ENCODE results near the gene PGM2L1. TPM values are rescaled to one million over a fixed set of nuclear protein-coding genes. Genes with fewer than 3 reads are reported as not detected.

PGM2L1 gene
- total and polyA plus RNA-seq, 2 of the 4 experiments (the other 2 are of a cell fraction): 0.72 to 1.8 TPM

GRCh38 chr11:74357449-74357848 lies 40.8 kb downstream of the PGM2L1 start:
- Histone ChIP-seq H2BK5ac (ENCODE audit: low read depth, low read length, poor library complexity, severe bottlenecking) (peak overlapping the region; percentile 17), H3K79me1 (ENCODE audit: low read depth in 1 of 2, low read length in 2 of 2) (no peaks in the 10 kb centered on the region), H3K9ac (ENCODE audit: low read depth, low read length) (no peak overlapping the region), H2AK5ac (ENCODE audit: low read depth, low read length) (no peak overlapping the region), H2AK9ac (replicated peaks; ENCODE audit: low read depth, low read length, poor library complexity) (no peak overlapping the region), H4K20me1 (ENCODE audit: insufficient read depth, low read length) (no peaks in the 10 kb centered on the region), H3K4me2 (ENCODE audit: low read depth, low read length) (no peak overlapping the region), H3K23ac (ENCODE audit: low read depth, low read length) (no peak overlapping the region), H3K14ac (replicated peaks; ENCODE audit: low read depth, low read length) (no peak overlapping the region), H3K27ac (ENCODE audit: insufficient read depth, low read length) (no peak overlapping the region), H3K36me3 (ENCODE audit: control insufficient read depth, insufficient read depth, low read length) (peaks cover 7% of the 10 kb centered on the region), H2BK20ac (ENCODE audit: low read depth, low read length) (no peak overlapping the region), H3K4me1 (ENCODE audit: control insufficient read depth, insufficient read depth, low read length) (no peaks in the 10 kb centered on the region), H2AFZ (replicated peaks; ENCODE audit: low read length, poor library complexity) (no peak overlapping the region), H3K27me3 (ENCODE audit: control insufficient read depth, insufficient read depth, low read length) (no peaks in the 10 kb centered on the region), H2BK120ac (ENCODE audit: low read depth, low read length) (no peak overlapping the region), H3K9me1 (ENCODE audit: insufficient read depth, low read length) (no peaks in the 10 kb centered on the region), H4K8ac (ENCODE audit: low read depth in 2 of 2, low read length in 2 of 2) (no peak overlapping the region), H3K4me3 (ENCODE audit: insufficient read depth, low read depth, low read length) (no peak overlapping the region), H3K9me3 (ENCODE audit: control insufficient read depth, insufficient read depth, low read length) (peaks cover 5% of the 10 kb centered on the region; the same call in 1 of the 2 replicates), H2BK15ac (ENCODE audit: low read depth, low read length) (no peak overlapping the region), H3K18ac (ENCODE audit: low read depth, low read length) (no peak overlapping the region), H3K4ac (ENCODE audit: low read depth, low read length) (no peak overlapping the region), H4K91ac (ENCODE audit: insufficient read depth, low read depth, low read length) (no peak overlapping the region), H4K5ac (ENCODE audit: low read depth, low read length) (no peak overlapping the region), H3K56ac (ENCODE audit: extremely low read depth, insufficient read depth, low read length) (no peak overlapping the region)
- no peak for TF ChIP-seq MAZ (IDR thresholded peaks at IDR 0.05; ENCODE audit: borderline replicate concordance, low read depth, low read length)
- no peak for TF ChIP-seq RFX5 (IDR thresholded peaks at IDR 0.05; ENCODE audit: low read depth, low read length)
- no peak for TF ChIP-seq RAD21 (IDR thresholded peaks at IDR 0.05; ENCODE audit: low read length)
- TF ChIP-seq, protein P1, sequence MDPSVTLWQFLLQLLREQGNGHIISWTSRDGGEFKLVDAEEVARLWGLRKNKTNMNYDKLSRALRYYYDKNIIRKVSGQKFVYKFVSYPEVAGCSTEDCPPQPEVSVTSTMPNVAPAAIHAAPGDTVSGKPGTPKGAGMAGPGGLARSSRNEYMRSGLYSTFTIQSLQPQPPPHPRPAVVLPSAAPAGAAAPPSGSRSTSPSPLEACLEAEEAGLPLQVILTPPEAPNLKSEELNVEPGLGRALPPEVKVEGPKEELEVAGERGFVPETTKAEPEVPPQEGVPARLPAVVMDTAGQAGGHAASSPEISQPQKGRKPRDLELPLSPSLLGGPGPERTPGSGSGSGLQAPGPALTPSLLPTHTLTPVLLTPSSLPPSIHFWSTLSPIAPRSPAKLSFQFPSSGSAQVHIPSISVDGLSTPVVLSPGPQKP (IDR thresholded peaks at IDR 0.05; ENCODE audit: borderline replicate concordance, low read depth, low read length): no peak
- no peak for TF ChIP-seq POLR2A (IDR thresholded peaks at IDR 0.05; ENCODE audit: low read depth, low read length)
- no peak for TF ChIP-seq NFE2L2 (IDR thresholded peaks at IDR 0.05; ENCODE audit: low read depth, low read length)
- TF ChIP-seq RCOR1 (IDR thresholded peaks at IDR 0.05; ENCODE audit: insufficient replicate concordance, low read length): no peak
- TF ChIP-seq USF2 (IDR thresholded peaks at IDR 0.05; ENCODE audit: low read depth, low read length): no peak
- TF ChIP-seq CEBPB (IDR thresholded peaks at IDR 0.05; ENCODE audit: low read depth, low read length): no peak
- TF ChIP-seq, protein P2, sequence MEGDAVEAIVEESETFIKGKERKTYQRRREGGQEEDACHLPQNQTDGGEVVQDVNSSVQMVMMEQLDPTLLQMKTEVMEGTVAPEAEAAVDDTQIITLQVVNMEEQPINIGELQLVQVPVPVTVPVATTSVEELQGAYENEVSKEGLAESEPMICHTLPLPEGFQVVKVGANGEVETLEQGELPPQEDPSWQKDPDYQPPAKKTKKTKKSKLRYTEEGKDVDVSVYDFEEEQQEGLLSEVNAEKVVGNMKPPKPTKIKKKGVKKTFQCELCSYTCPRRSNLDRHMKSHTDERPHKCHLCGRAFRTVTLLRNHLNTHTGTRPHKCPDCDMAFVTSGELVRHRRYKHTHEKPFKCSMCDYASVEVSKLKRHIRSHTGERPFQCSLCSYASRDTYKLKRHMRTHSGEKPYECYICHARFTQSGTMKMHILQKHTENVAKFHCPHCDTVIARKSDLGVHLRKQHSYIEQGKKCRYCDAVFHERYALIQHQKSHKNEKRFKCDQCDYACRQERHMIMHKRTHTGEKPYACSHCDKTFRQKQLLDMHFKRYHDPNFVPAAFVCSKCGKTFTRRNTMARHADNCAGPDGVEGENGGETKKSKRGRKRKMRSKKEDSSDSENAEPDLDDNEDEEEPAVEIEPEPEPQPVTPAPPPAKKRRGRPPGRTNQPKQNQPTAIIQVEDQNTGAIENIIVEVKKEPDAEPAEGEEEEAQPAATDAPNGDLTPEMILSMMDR (conservative IDR thresholded peaks at IDR 0.05; ENCODE audit: low read depth, low read length): no peak
- TF ChIP-seq BHLHE40 (IDR thresholded peaks at IDR 0.05; ENCODE audit: low read depth, low read length): no peak
- no peak for TF ChIP-seq CHD1 (IDR thresholded peaks at IDR 0.05; ENCODE audit: low read depth, low read length)
- TF ChIP-seq MXI1 (IDR thresholded peaks at IDR 0.05; ENCODE audit: borderline replicate concordance, low read depth, low read length): no peak
- TF ChIP-seq SMC3 (IDR thresholded peaks at IDR 0.05; ENCODE audit: low read depth, low read length): no peak
- no peak for TF ChIP-seq FOS (IDR thresholded peaks at IDR 0.05; ENCODE audit: low read depth, low read length)
- no peak for TF ChIP-seq MAFK (IDR thresholded peaks at IDR 0.05; ENCODE audit: low read depth, low read length)
- ATAC-seq (ENCODE audit: low read depth) (peak; percentile 73), DNase-seq (peak; percentile 51)
- intact Hi-C loops (cut with micrococcal nuclease): no loop called here
- BruUV-seq (replicated peaks): no TSS peak
- ChIA-PET CTCF (interaction anchor here (0.6 to 1.8 kb wide), 2 partner anchors 36 to 381 kb away, joined by 4 read pairs; no protein-coding TSS in a partner anchor), POLR2A (ENCODE audit: unreplicated experiment) (no interaction called here)
- in situ Hi-C loops (cut with MboI; ENCODE audit: low sequenced_read_pairs): no loop called here
- WGBS, 2 experiments (ENCODE audit: extremely low coverage in 2 of 2, insufficient read length in 1 of 2): no CpG with 5 or more reads among the region's 1 CpG
- dilution Hi-C loops (cut with HindIII; ENCODE audit: low sequenced_read_pairs, unreplicated experiment): no loop called here
